ENCODE data around the gene CROT.

CROT gene

DNA sequence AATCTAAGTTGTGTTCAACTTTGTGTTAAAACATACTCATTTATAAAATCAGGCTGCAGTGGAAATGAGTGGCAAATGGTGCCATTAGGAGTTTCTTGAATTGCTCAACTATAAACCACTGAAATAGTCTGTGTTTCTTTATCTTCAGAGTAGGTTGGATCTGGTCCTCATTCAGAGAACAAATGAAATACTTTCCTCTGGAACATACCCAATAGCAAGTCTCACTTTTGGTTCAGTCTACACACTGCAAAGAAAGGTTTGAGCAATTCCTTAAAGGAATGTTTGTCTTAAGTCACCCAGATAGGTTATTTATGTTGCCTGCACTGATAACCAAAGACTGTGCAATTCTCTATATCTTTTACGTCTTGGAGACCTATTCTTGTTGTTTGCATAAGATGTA, 67.6 kb downstream of the CROT start:
- H3K27ac ChIP-seq = no peak overlapping the region

DNA sequence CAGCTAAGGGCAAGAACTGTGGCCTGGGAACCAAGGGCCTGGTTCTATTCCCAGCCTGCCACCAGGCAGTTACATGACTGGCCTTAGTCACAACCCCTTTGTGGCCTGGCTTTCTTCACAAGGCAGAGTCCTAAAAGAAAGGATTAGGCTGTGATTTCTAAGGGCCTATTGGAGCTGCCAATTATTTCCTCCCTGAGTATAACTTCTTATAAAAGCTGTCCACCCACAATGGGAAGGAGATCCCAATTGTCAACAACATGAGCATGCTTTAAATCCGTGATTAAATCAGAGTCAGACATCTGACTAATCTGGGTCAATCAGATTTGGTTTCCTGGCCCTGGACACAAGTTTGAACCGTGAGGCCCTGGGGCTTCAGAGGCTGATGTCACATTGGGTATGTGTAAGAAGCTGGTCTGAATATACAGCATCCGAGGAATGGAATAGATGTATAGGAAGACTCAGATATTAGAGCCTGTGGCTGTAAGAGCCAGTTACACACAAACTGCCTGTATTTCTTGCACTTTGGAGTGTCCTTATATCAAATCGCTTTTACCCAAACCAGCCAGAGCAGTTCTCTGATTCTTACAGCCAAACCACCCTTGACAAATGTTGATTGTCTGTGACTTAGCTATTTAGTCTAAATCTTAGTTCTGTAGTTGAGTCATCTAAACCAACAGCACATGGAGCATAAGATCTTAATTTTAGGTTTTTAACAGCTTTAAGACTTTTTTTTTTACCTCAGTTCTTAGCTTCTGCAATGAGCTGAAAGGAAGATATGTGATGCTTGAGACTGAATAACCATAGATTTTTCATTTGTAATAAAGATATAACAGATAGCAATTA, 68.7 kb downstream of the CROT start:
- Histone ChIP-seq H3K27ac (no peak overlapping the region), H4K20me1 (no peaks in the 10 kb centered on the region), H3K9me3 (no peaks in the 10 kb centered on the region), H3K4me2 (no peak overlapping the region), H3K9ac (no peak overlapping the region), H3K4me1 (peaks cover 13% of the 10 kb centered on the region; the same call in 1 of the 2 replicates), H3K4me3 (no peak overlapping the region), H3K27me3 (no peaks in the 10 kb centered on the region), H3K36me3 (no peaks in the 10 kb centered on the region)
- no peak for TF ChIP-seq Cebpa-rat (IDR thresholded peaks at IDR 0.05)

More for the DNA sequence above, 67.6 kb downstream of the CROT start:
- Histone ChIP-seq H3K36me3 (peaks cover under 1% of the 10 kb centered on the region; the same call in 1 of the 2 replicates), H3K4me1 (peaks cover 3% of the 10 kb centered on the region; the same call in 1 of the 2 replicates), H3K9me3 (no peaks in the 10 kb centered on the region), H3K9ac (no peak overlapping the region), H4K20me1 (no peaks in the 10 kb centered on the region), H3K27me3 (no peaks in the 10 kb centered on the region), H3K4me3 (no peak overlapping the region), H3K4me2 (no peak overlapping the region)
- no peak for TF ChIP-seq Cebpa-rat (IDR thresholded peaks at IDR 0.05)

DNA sequence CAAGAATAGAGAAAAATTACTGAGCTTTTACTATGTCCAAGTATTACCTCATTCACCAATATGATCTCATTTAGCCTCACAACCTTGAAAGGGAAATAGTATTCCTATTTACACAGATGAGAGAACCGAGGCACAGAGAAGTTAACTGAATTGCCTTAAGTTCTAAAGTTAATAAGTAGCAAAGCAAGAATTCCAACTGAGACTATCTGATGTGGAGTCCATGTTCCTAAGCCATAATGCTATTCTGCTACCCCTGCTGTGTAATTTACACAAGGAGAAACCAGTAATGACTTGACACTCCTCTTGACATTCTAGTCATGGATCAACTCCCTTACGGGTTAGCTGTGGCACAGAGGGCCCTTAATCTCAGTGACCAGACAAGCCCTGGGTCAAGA, 69.3 kb downstream of the CROT start:
- Histone ChIP-seq H4K20me1 (no peaks in the 10 kb centered on the region), H3K4me2 (no peak overlapping the region), H3K27me3 (no peaks in the 10 kb centered on the region), H3K9me3 (no peaks in the 10 kb centered on the region), H3K27ac (no peak overlapping the region), H3K36me3 (0 out of 2 replicates have a peak, but pooled peaks cover 1% of the 10 kb centered on the region), H3K4me1 (peaks cover 13% of the 10 kb centered on the region; the same call in 1 of the 2 replicates), H3K9ac (no peak overlapping the region), H3K4me3 (no peak overlapping the region)
- no peak for TF ChIP-seq Cebpa-rat (IDR thresholded peaks at IDR 0.05)

DNA sequence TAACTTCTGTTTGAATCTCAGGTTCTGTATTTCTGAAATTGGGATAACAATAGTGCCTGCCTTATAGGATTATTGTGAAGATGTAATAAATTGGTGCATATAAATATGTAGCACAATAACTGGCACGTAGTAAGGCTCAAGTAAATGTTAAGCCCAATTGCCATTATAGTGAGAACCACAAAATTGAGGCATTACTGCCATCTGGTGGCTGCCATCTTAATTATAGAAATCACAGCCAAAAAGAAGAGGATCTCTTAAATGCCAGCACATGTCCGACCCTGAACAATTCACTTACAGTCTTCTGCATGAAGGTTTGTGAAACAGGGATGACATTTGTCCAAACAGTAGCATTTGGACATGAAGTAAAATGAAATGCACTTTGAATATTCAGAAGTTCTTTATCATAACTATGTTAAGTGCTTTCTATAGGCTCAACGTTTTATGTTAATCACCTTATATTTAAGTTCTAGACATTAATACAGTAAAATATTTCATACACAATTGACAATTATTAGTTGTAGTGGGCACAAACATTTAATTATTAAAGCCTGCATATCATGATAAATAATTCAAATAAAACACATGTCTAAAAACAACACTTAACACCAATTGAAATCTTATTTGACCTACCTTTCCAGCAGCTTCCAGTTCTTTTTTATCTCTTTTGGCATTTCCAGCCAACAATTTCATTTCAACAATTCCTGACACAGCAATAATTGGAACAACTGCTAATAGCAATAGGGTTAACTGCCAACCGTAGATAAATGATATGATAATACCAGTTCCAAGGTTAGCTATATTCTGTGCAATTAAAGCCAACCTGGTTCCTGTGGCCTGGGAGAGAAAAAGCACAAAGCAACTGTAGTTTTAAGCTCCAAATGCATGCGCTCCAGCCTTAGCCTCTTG, 71.5 kb downstream of the CROT start:
- H3K9me3 ChIP-seq = no peaks in the 10 kb centered on the region
- H3K27ac ChIP-seq = no peak overlapping the region
- no peak overlapping the region for H3K9ac ChIP-seq
- no peak overlapping the region for H3K4me2 ChIP-seq
- TF ChIP-seq Cebpa-rat (IDR thresholded peaks at IDR 0.05) = no peak
- H3K27me3 ChIP-seq = no peaks in the 10 kb centered on the region
- no peaks in the 10 kb centered on the region for H4K20me1 ChIP-seq
- H3K4me1 ChIP-seq = peaks cover 13% of the 10 kb centered on the region; the same call in 1 of the 2 replicates
- H3K4me3 ChIP-seq = no peak overlapping the region
- peaks cover 19% of the 10 kb centered on the region for H3K36me3 ChIP-seq

DNA sequence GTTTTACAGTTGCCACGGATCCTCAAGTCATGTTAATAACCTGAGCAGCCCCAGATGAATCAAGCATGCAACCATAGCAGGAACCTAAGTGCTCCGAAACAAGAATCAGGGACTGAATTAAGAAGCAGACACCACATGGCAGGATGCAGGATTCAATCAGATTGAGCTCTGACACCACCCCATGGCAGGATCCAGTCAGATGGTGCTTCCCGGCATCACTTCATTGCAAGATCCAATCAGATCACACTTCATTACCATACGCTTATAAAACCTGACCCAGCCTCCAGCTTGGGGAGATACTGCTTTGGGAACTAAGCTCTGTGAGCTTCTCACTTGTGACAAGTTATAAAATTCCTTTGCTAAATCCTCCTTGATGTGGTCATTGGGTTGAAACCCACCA, 74.7 kb downstream of the CROT start:
- Histone ChIP-seq H3K27me3 (no peaks in the 10 kb centered on the region), H3K9me3 (no peaks in the 10 kb centered on the region), H3K4me3 (no peak overlapping the region), H3K4me1 (peaks cover 13% of the 10 kb centered on the region; the same call in 1 of the 2 replicates), H3K9ac (no peak overlapping the region), H4K20me1 (no peaks in the 10 kb centered on the region), H3K27ac (no peak overlapping the region), H3K36me3 (peaks cover 44% of the 10 kb centered on the region), H3K4me2 (no peak overlapping the region)
- TF ChIP-seq Cebpa-rat (IDR thresholded peaks at IDR 0.05) = no peak

DNA sequence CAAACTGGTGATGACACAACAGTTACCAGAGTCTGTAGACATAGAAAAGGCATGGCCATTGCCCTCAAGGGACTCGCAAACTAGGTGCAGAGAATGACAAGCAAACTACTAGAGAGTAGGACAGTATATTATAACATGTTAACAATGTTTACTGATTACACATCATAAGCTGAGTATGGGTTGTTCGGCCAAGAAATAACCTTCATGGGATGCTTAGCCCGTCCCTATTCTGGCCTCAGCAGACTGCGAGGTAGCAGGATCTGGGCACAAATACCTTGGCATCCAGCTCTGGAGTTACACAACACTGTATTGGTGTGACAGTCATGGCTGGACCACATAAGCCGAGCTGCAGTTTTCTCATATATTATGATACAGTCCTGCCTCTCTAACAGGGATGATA, 78.6 kb downstream of the CROT start:
- H3K27me3 ChIP-seq = no peaks in the 10 kb centered on the region
- H3K27ac ChIP-seq = no peak overlapping the region
- peaks cover 66% of the 10 kb centered on the region for H3K36me3 ChIP-seq

DNA sequence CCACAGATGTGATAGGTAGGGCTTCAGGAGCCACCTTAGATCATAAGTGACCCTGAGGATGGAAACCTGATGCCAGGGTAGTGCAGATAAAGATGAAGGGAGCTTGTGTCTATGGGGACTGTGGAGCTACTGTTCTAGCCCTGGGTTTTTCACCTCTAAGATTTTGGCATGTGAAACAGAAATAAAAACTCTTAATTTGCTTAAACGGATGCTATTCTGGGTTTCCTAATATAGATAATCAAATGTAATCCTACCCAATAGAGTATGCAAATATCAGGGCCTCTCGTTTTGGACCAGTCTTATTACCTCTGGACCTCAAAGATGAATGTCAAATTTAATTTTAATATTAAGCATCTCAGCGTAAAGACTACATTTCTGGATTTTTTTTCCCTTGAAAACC, 80.7 kb downstream of the CROT start:
- Histone ChIP-seq H4K20me1 (no peaks in the 10 kb centered on the region), H3K27me3 (no peaks in the 10 kb centered on the region), H3K4me2 (no peak overlapping the region), H3K4me1 (no peaks in the 10 kb centered on the region), H3K9ac (no peak overlapping the region), H3K36me3 (peaks cover 69% of the 10 kb centered on the region), H3K4me3 (no peak overlapping the region), H3K9me3 (no peaks in the 10 kb centered on the region), H3K27ac (no peak overlapping the region)
- TF ChIP-seq Cebpa-rat (IDR thresholded peaks at IDR 0.05) = no peak

More for the DNA sequence above, 78.6 kb downstream of the CROT start:
- no peak for TF ChIP-seq Cebpa-rat (IDR thresholded peaks at IDR 0.05)
- Histone ChIP-seq H3K4me1 (no peaks in the 10 kb centered on the region), H3K4me3 (no peak overlapping the region), H3K4me2 (no peak overlapping the region), H3K9me3 (no peaks in the 10 kb centered on the region), H3K9ac (no peak overlapping the region), H4K20me1 (no peaks in the 10 kb centered on the region)

DNA sequence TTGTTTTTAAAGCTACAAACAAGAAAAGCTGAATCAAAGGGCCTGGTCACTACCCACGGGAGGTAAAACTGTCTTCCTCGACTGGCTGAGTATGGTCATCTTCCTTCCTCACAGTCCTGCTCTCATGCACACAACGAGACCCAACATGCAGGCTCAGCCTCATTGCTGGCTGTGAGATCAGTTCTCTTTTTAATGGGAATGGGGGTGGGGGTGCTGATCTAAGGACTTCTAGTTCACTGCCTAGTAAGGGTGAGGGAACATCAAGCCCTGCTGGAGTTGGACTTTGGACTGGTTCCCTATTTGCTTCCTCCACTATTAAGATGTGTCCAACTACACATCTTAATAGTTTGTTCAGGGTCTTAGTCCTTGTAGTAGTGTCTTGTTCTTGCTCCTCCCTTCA, 81.8 kb downstream of the CROT start:
- H3K4me3 ChIP-seq = no peak overlapping the region
- H4K20me1 ChIP-seq = no peaks in the 10 kb centered on the region
- H3K36me3 ChIP-seq = peaks cover 68% of the 10 kb centered on the region
- no peaks in the 10 kb centered on the region for H3K9me3 ChIP-seq
- H3K27ac ChIP-seq = no peak overlapping the region
- H3K9ac ChIP-seq = no peak overlapping the region
- no peaks in the 10 kb centered on the region for H3K4me1 ChIP-seq
- no peak for TF ChIP-seq Cebpa-rat (IDR thresholded peaks at IDR 0.05)
- H3K27me3 ChIP-seq = no peaks in the 10 kb centered on the region
- no peak overlapping the region for H3K4me2 ChIP-seq

DNA sequence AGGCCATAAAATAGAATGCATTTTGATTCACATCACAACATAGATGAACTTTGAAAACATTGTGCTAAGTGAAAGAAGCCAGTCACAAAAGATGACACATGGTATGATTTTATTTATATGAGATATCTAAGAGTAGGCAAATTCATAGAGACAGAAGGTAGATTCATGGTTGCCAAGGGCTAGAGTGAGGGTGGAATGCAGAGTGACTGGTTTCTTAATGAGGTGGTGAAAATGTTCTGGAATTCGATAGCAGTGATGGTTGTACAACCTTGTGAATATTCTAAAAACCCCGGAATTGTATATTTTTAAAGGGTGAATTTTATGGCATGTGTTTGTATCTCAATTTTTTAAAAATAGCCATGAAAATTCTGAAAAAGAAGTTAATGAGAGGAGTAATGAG, 87.1 kb downstream of the CROT start:
- Histone ChIP-seq H3K9ac (no peak overlapping the region), H3K36me3 (peaks cover 72% of the 10 kb centered on the region), H3K4me2 (no peak overlapping the region), H3K27me3 (no peaks in the 10 kb centered on the region), H3K9me3 (no peaks in the 10 kb centered on the region), H3K27ac (no peak overlapping the region), H4K20me1 (no peaks in the 10 kb centered on the region), H3K4me1 (no peaks in the 10 kb centered on the region), H3K4me3 (no peak overlapping the region)
- TF ChIP-seq Cebpa-rat (IDR thresholded peaks at IDR 0.05) = no peak

DNA sequence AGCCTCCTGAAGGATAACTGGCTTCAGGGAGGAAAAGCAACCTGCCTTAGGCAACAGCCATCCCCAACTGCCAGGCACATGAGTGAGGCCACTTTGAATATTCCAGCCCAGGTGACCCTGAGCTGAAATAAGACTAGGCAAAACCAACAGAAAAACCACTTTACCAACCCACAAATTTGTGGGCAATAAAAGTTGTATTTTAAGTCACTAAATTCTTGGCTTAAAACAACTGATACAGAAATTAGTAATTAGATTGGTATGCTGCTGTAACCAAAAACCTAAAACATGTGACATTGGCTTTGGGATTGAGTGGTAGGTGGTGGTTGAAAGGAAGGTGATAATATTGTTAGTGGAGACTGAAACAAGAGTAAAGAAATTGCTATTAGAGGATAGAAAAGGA, 90.1 kb downstream of the CROT start:
- Histone ChIP-seq H3K4me1 (no peaks in the 10 kb centered on the region), H4K20me1 (no peaks in the 10 kb centered on the region), H3K9me3 (no peaks in the 10 kb centered on the region), H3K9ac (no peak overlapping the region), H3K27ac (no peak overlapping the region), H3K4me2 (no peak overlapping the region), H3K27me3 (no peaks in the 10 kb centered on the region), H3K4me3 (no peak overlapping the region), H3K36me3 (peaks cover 80% of the 10 kb centered on the region)
- no peak for TF ChIP-seq Cebpa-rat (IDR thresholded peaks at IDR 0.05)

Data from BLaER1 (cell line).